HepG2 (cell line): ENCODE measurements around the gene NAP1L1. TPM values are rescaled to one million over a fixed set of nuclear protein-coding genes. Genes with fewer than 3 reads are reported as not detected.

Experiments used
- ATAC-seq: fragments of 200-7000 bp; cut with Tn5 transposase; 3 replicates; pipeline ENCODE4 v1.9.1; 2020; ENCODE audit warnings: mild to moderate bottlenecking, moderate library complexity
- BruUV-seq: library from RNA; stranded (reverse); fragments of 400-500 nt; replicated peaks from 2 replicates; lab custom pipeline; 2021; lab: Mats Ljungman, UMichigan
- CTCF ChIA-PET: fragments of 300-600 bp; formaldehyde crosslinking; extraction: SDS; loops from one replicate; lab custom pipeline; 2021; ENCODE audit warnings: low total read pairs, inconsistent platforms, low intra/inter-chr PET ratio; lab: Yijun Ruan, JAX
- POLR2A ChIA-PET: fragments of 350-600 bp; sonication (Branson Sonifier 250); formaldehyde crosslinking; loops from one replicate; lab custom pipeline; 2020; ENCODE audit warnings: antibody characterized with exemption, inconsistent platforms; lab: Yijun Ruan, JAX
- DNase-seq: peaks from one replicate; pipeline ENCODE4 v3.0.0-alpha.2; 2015; ENCODE audit warnings: low spot score
- FAIRE-seq: peaks from 3 replicates; lab custom pipeline; 2011; peaks lifted over from hg19 to GRCh38; lab: Jason Lieb, UNC
- H2AFZ ChIP-seq: one replicate; pipeline ENCODE4 v1.6.1; 2011; ENCODE audit warnings: low read length, inconsistent platforms
- H3K27ac ChIP-seq: fragments of 300-600 bp; 3 replicates; pipeline ENCODE4 v1.8.0; 2011; ENCODE audit warnings: mixed run types, mild to moderate bottlenecking, mixed read lengths, low read length, inconsistent platforms; ENCODE audit not compliant: insufficient read depth; ENCODE audit errors: extremely low read length
- H3K27me3 ChIP-seq, 2 experiments: fragments of 200-600 bp in 1 of 2; 2 replicates in 1 of 2; 3 replicates in 1 of 2; pipeline versions ENCODE4 v1.6.0 to v1.8.0; 2011; ENCODE audit warnings: low read length in 2 of 2, mild to moderate bottlenecking in 2 of 2, moderate library complexity in 2 of 2, inconsistent platforms in 1 of 2; ENCODE audit not compliant: insufficient read depth in 2 of 2, control insufficient read depth in 1 of 2
- H3K36me3 ChIP-seq, 2 experiments: fragments of 200-600 bp in 1 of 2; replicated peaks in 1 of 2; 2 replicates in 1 of 2; 3 replicates in 1 of 2; pipeline versions ENCODE4 v1.5.1 to v1.8.0; 2011; ENCODE audit warnings: low read length in 2 of 2, inconsistent platforms in 1 of 2; ENCODE audit not compliant: insufficient read depth in 2 of 2, control insufficient read depth in 1 of 2
- H3K4me1 ChIP-seq: 2 replicates; pipeline ENCODE4 v1.5.1; 2012; ENCODE audit warnings: low read length, inconsistent platforms; ENCODE audit not compliant: insufficient read depth
- H3K4me2 ChIP-seq: 2 replicates; pipeline ENCODE4 v1.6.0; 2011; ENCODE audit warnings: low read depth, low read length, inconsistent platforms
- H3K4me3 ChIP-seq, 3 experiments: fragments of 200-600 bp in 1 of 3; sonication (generic), shearing (Covaris generic) in 1 of 3; replicated peaks in 1 of 3; 2 replicates each; pipeline ENCODE4 v1.5.1; 2011 to 2016; ENCODE audit warnings: low read length in 3 of 3, inconsistent platforms in 2 of 3, low read depth in 2 of 3, mild to moderate bottlenecking in 2 of 3, control low read depth in 1 of 3, mixed read lengths in 1 of 3; ENCODE audit not compliant: insufficient read depth in 1 of 3
- H3K79me2 ChIP-seq: one replicate; pipeline ENCODE4 v1.6.1; 2011; ENCODE audit warnings: low read length, inconsistent platforms; ENCODE audit not compliant: insufficient read depth
- H3K9ac ChIP-seq: 2 replicates; pipeline ENCODE4 v1.6.0; 2011; ENCODE audit warnings: mild to moderate bottlenecking, low read depth, low read length, inconsistent platforms; ENCODE audit not compliant: insufficient read depth
- H3K9me3 ChIP-seq: 2 replicates; pipeline ENCODE4 v1.5.1; 2012; ENCODE audit warnings: mild to moderate bottlenecking, low read length
- H4K20me1 ChIP-seq: 2 replicates; pipeline ENCODE4 v1.6.0; 2011; ENCODE audit warnings: inconsistent platforms, mild to moderate bottlenecking, low read length, moderate library complexity; ENCODE audit not compliant: insufficient read depth
- CEBPB ChIP-seq: IDR thresholded peaks from 2 replicates; pipeline ENCODE4 v1.6.1; 2011; ENCODE audit warnings: low read depth, low read length, improper control_type of control experiment, borderline replicate concordance
- CEBPG ChIP-seq: IDR thresholded peaks from 2 replicates; pipeline ENCODE4 v1.6.1; 2016
- ZFP1 ChIP-seq: IDR thresholded peaks from 2 replicates; pipeline ENCODE4 v1.6.1; 2016
- ZNF121 ChIP-seq: sonication (generic); formaldehyde crosslinking; IDR thresholded peaks from 2 replicates; pipeline ENCODE4 v1.5.0; 2020; ENCODE audit warnings: mild to moderate bottlenecking, missing genetic modification reagents
- ZSCAN25 ChIP-seq: sonication (generic); formaldehyde crosslinking; IDR thresholded peaks from 2 replicates; pipeline ENCODE4 v1.8.0; 2022; ENCODE audit warnings: mild to moderate bottlenecking, missing genetic modification reagents
- WGBS: methylation state at CpG from one replicate; pipeline ENCODE4 v1.1.6; 2017; ENCODE audit warnings: low lambda C conversion rate; 5-methylcytosine and 5-hydroxymethylcytosine counted together
- in situ Hi-C: cut with HindIII; loops from 2 replicates; pipeline ENCODE4 v1.10.0; 2017; ENCODE audit warnings: low pct_unique_long_range_greater_than_20kb; ENCODE audit not compliant: extremely low pct_ligation_motif_present
- intact Hi-C: fragments of 100-400 bp; cut with micrococcal nuclease; formaldehyde crosslinking; loops from one replicate; pipeline ENCODE4 v1.10.0; 2022; ENCODE audit not compliant: unreplicated experiment
- polyA plus RNA-seq, 8 experiments: library from polyadenylated mRNA; depleted of rRNA in 3 of 8; stranded (reverse) in 7 of 8; unstranded in 1 of 8; fragments of >200 nt; fragmentation: Illumina TruSeq in 4 of 8; extraction: Trizol in 4 of 8; gene quantifications; 2 replicates each; pipeline versions ENCODE4 v1.2.1 to v1.2.3, GENCODE V29; 2011 to 2016; ENCODE audit warnings: low read depth in 4 of 8, missing spikeins in 1 of 8, mixed read lengths in 1 of 8; ENCODE audit not compliant: insufficient read depth in 1 of 8
- total RNA-seq, 5 experiments: library from RNA; depleted of rRNA; stranded (reverse); fragments of >200 nt; fragmentation: Illumina TruSeq; extraction: Trizol; gene quantifications; 2 replicates each; pipeline ENCODE4 v1.2.3, GENCODE V29; 2016; ENCODE audit warnings: low read depth in 1 of 5
- TF ChIP-seq, protein P1 (sequence below): sonication (generic); formaldehyde crosslinking; IDR thresholded peaks from 2 replicates; pipeline ENCODE4 v1.5.1; 2020; ENCODE audit warnings: mild to moderate bottlenecking, missing genetic modification reagents, borderline replicate concordance
- TF ChIP-seq, protein P2 (sequence below): sonication (generic); formaldehyde crosslinking; IDR thresholded peaks from 2 replicates; pipeline ENCODE4 v1.8.1; 2023; ENCODE audit warnings: mild to moderate bottlenecking, missing genetic modification reagents
- TF ChIP-seq, protein P3 (sequence below): sonication (generic); formaldehyde crosslinking; IDR thresholded peaks from 2 replicates; pipeline ENCODE4 v1.5.1; 2020; ENCODE audit warnings: mild to moderate bottlenecking, missing genetic modification reagents, moderate library complexity

Gene NAP1L1
- total and polyA plus RNA-seq, 2 of the 13 experiments (the other 11 are each of a cell fraction or from before 2014, with no cell fraction given): 207 to 309 TPM

DNA sequence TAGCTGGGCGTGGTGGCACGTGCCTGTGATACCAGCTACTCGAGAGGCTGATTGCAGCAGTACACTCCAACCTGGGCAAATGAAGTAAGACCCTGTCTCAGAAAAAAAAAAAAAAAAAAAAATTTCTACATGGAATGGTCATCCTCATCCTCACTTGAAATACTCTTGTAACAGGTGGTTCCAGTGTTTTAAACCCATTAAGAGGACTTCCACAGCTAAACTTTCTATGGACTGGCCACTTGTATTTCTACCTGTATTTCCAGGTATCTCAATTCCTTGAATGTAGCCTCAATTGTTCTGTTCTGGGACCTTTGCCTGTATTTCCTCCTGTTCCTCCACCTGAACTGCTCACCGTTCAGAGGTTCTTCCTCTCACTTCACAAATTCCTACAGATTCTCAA lies 41.1 kb downstream of the NAP1L1 start (continued):
- TF ChIP-seq, protein P1, sequence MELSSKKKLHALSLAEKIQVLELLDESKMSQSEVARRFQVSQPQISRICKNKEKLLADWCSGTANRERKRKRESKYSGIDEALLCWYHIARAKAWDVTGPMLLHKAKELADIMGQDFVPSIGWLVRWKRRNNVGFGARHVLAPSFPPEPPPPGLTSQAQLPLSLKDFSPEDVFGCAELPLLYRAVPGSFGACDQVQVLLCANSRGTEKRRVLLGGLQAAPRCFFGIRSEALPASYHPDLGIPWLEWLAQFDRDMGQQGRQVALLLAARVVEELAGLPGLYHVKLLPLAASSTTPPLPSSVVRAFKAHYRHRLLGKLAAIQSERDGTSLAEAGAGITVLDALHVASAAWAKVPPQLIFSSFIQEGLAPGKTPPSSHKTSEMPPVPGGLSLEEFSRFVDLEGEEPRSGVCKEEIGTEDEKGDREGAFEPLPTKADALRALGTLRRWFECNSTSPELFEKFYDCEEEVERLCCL (CRISPR knock-in tag): no peak
- TF ChIP-seq, protein P2, sequence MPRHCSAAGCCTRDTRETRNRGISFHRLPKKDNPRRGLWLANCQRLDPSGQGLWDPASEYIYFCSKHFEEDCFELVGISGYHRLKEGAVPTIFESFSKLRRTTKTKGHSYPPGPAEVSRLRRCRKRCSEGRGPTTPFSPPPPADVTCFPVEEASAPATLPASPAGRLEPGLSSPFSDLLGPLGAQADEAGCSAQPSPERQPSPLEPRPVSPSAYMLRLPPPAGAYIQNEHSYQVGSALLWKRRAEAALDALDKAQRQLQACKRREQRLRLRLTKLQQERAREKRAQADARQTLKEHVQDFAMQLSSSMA (CRISPR knock-in tag): no peak
- TF ChIP-seq, protein P3, sequence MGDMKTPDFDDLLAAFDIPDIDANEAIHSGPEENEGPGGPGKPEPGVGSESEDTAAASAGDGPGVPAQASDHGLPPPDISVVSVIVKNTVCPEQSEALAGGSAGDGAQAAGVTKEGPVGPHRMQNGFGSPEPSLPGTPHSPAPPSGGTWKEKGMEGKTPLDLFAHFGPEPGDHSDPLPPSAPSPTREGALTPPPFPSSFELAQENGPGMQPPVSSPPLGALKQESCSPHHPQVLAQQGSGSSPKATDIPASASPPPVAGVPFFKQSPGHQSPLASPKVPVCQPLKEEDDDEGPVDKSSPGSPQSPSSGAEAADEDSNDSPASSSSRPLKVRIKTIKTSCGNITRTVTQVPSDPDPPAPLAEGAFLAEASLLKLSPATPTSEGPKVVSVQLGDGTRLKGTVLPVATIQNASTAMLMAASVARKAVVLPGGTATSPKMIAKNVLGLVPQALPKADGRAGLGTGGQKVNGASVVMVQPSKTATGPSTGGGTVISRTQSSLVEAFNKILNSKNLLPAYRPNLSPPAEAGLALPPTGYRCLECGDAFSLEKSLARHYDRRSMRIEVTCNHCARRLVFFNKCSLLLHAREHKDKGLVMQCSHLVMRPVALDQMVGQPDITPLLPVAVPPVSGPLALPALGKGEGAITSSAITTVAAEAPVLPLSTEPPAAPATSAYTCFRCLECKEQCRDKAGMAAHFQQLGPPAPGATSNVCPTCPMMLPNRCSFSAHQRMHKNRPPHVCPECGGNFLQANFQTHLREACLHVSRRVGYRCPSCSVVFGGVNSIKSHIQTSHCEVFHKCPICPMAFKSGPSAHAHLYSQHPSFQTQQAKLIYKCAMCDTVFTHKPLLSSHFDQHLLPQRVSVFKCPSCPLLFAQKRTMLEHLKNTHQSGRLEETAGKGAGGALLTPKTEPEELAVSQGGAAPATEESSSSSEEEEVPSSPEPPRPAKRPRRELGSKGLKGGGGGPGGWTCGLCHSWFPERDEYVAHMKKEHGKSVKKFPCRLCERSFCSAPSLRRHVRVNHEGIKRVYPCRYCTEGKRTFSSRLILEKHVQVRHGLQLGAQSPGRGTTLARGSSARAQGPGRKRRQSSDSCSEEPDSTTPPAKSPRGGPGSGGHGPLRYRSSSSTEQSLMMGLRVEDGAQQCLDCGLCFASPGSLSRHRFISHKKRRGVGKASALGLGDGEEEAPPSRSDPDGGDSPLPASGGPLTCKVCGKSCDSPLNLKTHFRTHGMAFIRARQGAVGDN (CRISPR knock-in tag): no peak
- TF ChIP-seq ZNF121 (CRISPR knock-in tag) (no peak), ZFP1 (CRISPR knock-in tag) (no peak)

DNA sequence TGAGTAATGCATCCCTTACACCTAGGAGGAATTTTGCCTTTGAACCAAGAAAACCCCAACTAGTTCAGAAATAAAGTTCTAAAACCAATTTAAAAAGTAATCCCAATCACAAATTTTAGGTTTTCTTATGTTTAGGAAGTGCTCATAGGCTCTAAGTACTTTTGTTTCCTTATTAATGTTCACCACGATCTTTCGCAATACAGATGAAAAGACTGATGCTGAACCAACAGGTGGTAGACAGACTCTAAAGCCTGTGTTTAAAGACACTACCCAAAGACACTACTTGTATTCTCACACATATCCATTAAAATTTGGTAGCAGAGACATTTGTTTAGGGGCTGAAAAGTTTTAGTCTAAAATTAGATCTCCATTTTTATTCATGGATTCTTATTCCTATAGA lies 42.3 kb downstream of the NAP1L1 start:
- DNase-seq: no peak
- H3K9me3 ChIP-seq: no peaks in the 10 kb centered on the region
- POLR2A ChIA-PET: no interaction called here
- no peak for TF ChIP-seq ZSCAN25
- TF ChIP-seq CEBPB: peak; percentile 69; the same call in 1 of the 2 replicates
- TF ChIP-seq CEBPG (CRISPR knock-in tag): peak; percentile 49; the same call in 1 of the 2 replicates
- CTCF ChIA-PET: no interaction called here
- in situ Hi-C loops (no loop called here), intact Hi-C loops (no loop called here)
- H3K27ac ChIP-seq: no peak overlapping the region
- H2AFZ ChIP-seq: no peak overlapping the region
- BruUV-seq: no TSS peak
- H3K4me1 ChIP-seq: peaks cover 42% of the 10 kb centered on the region
- H3K9ac ChIP-seq: no peak overlapping the region
- H3K27me3 ChIP-seq: no peaks in the 10 kb centered on the region
- H3K79me2 ChIP-seq: no peaks in the 10 kb centered on the region
- FAIRE-seq: no peak
- no peak overlapping the region for H3K4me3 ChIP-seq
- H3K36me3 ChIP-seq: no peaks in the 10 kb centered on the region
- H3K4me2 ChIP-seq: no peak overlapping the region
- 95% methylated on average over 2 of the region's 2 CpGs for WGBS
- ATAC-seq: no peak
- H4K20me1 ChIP-seq: no peaks in the 10 kb centered on the region
